Measurements from ENCODE around the gene CDK3. TPM values are rescaled to one million over a fixed set of nuclear protein-coding genes. Genes with fewer than 3 reads are reported as not detected.
A peak's percentile ranks its signal among the peaks of the same experiment; 100 is the strongest.

Gene CDK3
- total and polyA plus RNA-seq, 9 of the 15 experiments (the other 6 are each of a cell fraction or from before 2014, with no cell fraction given), result 0.55 to 8.2 (median 4.7) TPM

DNA sequence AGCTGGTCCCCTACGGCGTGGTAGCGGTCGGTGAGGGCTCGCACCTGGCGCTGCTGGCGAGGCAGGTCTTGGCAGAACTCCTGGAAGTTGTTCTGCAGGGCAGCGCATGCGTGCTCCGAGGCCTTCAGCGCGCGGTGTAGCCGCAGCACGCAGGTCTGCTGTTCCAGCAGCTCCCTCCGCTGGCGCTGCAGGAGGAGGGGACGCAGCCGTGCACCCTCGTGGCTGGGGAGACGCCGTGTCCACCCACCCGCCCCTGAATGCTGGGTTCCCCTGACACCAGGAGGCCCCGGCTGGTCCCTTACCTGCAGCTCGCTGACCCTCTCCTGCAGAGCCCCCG, 14.2 kb downstream of the CDK3 start (continued):
- TF ChIP-seq, protein P1, sequence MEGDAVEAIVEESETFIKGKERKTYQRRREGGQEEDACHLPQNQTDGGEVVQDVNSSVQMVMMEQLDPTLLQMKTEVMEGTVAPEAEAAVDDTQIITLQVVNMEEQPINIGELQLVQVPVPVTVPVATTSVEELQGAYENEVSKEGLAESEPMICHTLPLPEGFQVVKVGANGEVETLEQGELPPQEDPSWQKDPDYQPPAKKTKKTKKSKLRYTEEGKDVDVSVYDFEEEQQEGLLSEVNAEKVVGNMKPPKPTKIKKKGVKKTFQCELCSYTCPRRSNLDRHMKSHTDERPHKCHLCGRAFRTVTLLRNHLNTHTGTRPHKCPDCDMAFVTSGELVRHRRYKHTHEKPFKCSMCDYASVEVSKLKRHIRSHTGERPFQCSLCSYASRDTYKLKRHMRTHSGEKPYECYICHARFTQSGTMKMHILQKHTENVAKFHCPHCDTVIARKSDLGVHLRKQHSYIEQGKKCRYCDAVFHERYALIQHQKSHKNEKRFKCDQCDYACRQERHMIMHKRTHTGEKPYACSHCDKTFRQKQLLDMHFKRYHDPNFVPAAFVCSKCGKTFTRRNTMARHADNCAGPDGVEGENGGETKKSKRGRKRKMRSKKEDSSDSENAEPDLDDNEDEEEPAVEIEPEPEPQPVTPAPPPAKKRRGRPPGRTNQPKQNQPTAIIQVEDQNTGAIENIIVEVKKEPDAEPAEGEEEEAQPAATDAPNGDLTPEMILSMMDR (IDR thresholded peaks at IDR 0.05 in 2 of 3, conservative IDR thresholded peaks at IDR 0.05 in 1 of 3; ENCODE audit: insufficient read depth in 2 of 3, low read depth in 1 of 3, low read length in 3 of 3), result peak in 2 of 3 experiments; percentile 5 to 13; a peak in 2 of 6 replicates
- no peak for TF ChIP-seq HDAC1 (IDR thresholded peaks at IDR 0.05)
- no peak for TF ChIP-seq ZNF239 (CRISPR knock-in tag; IDR thresholded peaks at IDR 0.05)
- no peak for TF ChIP-seq NONO (IDR thresholded peaks at IDR 0.05; ENCODE audit: low read depth in 2 of 2, low read length in 1 of 2)
- peak; percentile 31; the same call in 1 of the 2 replicates for TF ChIP-seq ZBTB7A (IDR thresholded peaks at IDR 0.05; ENCODE audit: borderline replicate concordance, control insufficient read depth, low read depth, low read length)
- TF ChIP-seq, protein P2, sequence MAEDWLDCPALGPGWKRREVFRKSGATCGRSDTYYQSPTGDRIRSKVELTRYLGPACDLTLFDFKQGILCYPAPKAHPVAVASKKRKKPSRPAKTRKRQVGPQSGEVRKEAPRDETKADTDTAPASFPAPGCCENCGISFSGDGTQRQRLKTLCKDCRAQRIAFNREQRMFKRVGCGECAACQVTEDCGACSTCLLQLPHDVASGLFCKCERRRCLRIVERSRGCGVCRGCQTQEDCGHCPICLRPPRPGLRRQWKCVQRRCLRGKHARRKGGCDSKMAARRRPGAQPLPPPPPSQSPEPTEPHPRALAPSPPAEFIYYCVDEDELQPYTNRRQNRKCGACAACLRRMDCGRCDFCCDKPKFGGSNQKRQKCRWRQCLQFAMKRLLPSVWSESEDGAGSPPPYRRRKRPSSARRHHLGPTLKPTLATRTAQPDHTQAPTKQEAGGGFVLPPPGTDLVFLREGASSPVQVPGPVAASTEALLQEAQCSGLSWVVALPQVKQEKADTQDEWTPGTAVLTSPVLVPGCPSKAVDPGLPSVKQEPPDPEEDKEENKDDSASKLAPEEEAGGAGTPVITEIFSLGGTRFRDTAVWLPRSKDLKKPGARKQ (CRISPR knock-in tag; IDR thresholded peaks at IDR 0.05), result no peak
- no peak for TF ChIP-seq KLF16 (IDR thresholded peaks at IDR 0.05)

Measured in K562 (cell line).